Left lobe of liver (tissue), 2 donors: ENCODE measurements around the gene TEC. TPM values are rescaled to one million over a fixed set of nuclear protein-coding genes. Genes with fewer than 3 reads are reported as not detected.

Experiments used
- ATAC-seq: fragments of 200-7000 bp; cut with Tn5 transposase; one replicate; pipeline ENCODE4 v1.9.1; 2020; ENCODE audit warnings: mild to moderate bottlenecking, moderate library complexity
- DNase-seq: peaks from one replicate; pipeline ENCODE4 v3.0.0-alpha.2; 2020; ENCODE audit warnings: low spot score
- total RNA-seq: library from RNA; stranded (reverse); gene quantifications from one replicate; pipeline ENCODE4 v1.2.1, GENCODE V29; 2021
- donor health status: DM: no; HTN: no; CAD: no; lungs with moderate emphysema.
- donor health status: DM: no; HTN: yes; CAD: no.

TEC gene
- total RNA-seq, 1 donor from 2014 or later: 3.2 TPM

DNA sequence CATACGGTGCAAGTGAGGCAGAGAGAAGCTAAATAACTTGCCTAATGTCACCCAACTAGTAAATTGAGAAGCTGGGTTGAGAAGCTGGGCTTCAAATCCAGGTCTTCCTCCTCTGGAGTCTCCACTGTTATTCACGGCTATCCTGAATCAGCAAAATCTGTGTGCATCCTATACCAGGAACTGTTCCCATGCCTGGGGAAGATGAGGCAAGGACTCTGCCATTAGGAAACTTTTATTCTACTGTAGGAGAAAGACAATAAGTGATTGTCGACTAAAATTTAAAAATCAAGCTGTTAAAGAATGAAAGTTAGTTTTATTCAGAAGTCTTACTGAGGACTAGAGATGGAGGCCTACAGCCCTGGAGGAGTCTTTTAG is 872 bp upstream of the TEC start:
- DNase-seq (no peak), ATAC-seq (no peak)

- DNase-seq (peak; percentile 98), ATAC-seq (peak; percentile 94)
These were observed 354 bp upstream of the TEC start for GRCh38 chr4:48269861-48270522.

DNA sequence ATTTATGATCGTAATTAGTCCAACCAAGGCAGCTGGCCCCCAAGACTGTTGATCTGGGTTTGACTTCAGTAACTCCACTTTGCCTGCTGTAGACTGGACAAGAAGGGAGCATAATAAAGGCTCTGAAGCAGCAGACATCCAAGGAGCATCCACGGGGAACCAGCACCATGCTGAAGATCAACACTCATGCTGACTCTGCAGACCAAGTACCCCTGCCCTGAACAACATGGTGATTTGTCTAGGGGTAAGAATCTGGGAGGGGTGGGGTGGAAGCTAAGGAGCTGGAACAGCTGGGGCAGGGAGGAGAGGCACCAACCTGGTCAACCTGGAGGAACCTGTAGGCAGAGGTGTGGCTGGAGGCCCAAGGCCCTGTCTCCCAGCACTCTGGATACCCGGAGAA is 2.1 kb downstream of the TEC start:
- DNase-seq: no peak
- ATAC-seq: no peak

- no peak for DNase-seq
- ATAC-seq: no peak
These were observed 2.9 kb downstream of the TEC start for GRCh38 chr4:48266781-48267180.

GRCh38 chr4:48262926-48263325 is 6.7 kb downstream of the TEC start:
- DNase-seq (no peak), ATAC-seq (no peak)

DNA sequence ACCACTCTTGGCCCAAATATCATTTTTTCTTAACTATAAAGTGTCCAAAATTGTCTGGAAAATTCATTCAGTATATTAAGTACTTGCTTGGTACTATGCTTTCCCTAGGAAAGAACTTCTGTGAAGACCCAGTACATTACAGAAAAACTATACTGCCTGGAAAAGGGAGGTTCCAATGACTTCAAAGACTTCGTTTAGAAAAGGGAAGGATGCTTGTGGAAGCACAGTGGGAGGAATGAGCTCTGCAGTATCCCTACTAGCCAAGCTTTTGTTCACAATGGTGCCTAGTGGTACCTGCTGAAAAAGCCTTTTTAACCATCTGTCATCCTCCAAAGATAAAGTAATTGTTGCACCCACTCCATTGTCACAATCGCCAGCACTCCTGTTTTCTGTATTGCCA is 7.2 kb downstream of the TEC start:
- no peak for DNase-seq
- no peak for ATAC-seq

- DNase-seq (no peak), ATAC-seq (no peak)
These were observed 8.4 kb downstream of the TEC start for GRCh38 chr4:48261281-48261680.

- no peak for DNase-seq
- ATAC-seq: peak; percentile 29
These were observed 9.9 kb downstream of the TEC start for GRCh38 chr4:48259748-48260147.

DNA sequence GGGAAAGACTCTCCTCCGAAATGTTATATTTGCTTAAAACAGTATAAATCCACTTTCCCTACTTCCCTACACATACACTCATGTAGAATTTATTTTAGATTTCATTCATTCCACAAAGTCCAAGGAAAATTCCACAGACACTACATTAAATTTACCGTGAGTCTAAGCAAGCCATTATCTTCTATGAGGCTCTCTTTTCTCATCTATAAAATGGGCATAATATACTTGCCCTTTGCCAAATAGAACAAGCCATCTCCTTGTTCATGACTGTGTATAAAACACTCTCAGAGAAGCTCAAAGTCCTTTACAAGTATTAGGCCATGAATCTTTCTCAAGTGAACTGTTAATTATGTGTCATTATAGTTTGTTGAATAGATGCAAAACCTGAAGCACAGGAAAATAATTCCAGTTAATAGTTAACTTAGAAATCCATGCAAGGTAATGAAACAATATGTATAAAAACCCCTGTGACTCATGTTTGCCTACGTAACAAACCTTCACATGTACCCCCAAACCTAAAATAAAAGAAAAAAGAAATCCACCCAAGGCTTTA is 10.7 kb downstream of the TEC start:
- ATAC-seq (no peak), DNase-seq (no peak)

DNA sequence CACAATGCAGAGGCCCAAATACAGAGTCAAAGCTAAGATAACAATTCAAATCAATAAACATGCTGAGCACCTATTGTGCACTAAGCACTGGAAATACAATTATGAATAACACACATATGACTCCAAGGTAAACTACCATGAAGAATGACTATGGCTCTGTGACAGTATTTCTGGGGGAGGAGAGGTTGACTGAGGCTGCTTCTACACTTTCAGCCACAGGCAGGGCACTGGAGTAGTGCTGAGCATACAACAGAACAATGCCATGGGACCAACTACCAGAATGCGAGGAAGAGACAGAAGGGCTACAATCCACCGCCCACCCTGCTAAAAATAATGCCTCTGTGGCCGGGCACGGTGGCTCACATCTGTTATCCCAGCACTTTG is 13.7 kb downstream of the TEC start:
- no peak for DNase-seq

GRCh38 chr4:48255072-48255958 is 14.3 kb downstream of the TEC start:
- DNase-seq: no peak
- peak; percentile 29 for ATAC-seq

More for the DNA sequence above, 13.7 kb downstream of the TEC start:
- ATAC-seq: no peak

DNA sequence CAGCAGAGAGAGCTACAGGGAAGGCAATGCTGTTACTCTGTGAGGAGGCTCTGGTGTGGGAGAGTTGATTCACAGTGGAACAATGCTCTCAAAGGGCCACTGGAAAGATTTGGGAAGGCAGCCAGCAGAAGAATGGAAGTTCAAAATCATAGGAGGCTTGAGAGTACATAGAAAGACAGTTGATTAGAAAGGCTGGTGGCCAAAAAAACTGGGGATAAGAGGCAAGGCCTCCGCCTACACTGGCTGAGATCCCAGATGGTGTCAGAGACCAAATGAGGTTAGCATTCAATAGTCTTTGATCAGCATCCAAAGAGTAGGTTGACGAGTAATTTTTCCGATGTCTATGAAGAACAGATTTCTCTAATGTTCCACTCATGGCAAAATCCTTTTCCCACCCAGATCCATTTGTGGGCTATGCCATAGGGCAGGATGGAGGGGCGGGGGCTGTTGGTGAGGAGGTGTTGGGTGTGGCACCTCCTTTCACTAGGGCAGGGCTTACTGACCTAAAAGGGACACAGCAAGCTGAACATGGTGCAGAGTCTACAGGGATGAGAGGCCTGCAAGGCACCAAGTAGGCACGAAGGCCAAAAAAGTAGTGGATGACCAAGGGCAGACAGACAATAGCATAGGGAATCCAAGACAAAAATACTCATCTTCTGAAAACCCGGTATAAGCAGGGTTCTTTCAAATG is 15.1 kb downstream of the TEC start:
- peak; percentile 80 for DNase-seq
- ATAC-seq: peak; percentile 95

- DNase-seq (no peak), ATAC-seq (no peak)
These were observed 17.3 kb downstream of the TEC start for GRCh38 chr4:48252313-48252712.

DNA sequence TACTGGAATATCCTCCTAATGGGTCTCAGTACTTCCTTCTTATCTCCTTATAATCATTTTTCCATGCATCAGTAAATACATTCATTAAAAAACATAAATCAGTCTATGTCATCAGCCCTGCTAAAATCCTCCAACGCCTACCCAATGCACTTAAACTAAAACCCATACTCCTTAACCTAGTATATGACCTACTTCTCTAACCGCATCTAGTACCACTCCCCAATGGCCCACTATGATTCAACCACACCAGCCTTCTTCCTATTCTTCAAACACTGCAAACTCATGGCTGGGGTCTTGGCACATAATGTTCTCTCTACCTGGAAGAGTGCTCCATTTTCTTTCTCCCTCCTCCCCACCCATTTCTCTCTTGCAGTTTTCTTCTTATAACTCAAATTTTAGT is 18.7 kb downstream of the TEC start:
- ATAC-seq: no peak

GRCh38 chr4:48250343-48250742 is 19.3 kb downstream of the TEC start:
- ATAC-seq (no peak), DNase-seq (no peak)

More for the DNA sequence above, 18.7 kb downstream of the TEC start:
- DNase-seq: no peak

GRCh38 chr4:48249378-48249777 is 20.3 kb downstream of the TEC start:
- DNase-seq: no peak
- ATAC-seq: no peak

DNA sequence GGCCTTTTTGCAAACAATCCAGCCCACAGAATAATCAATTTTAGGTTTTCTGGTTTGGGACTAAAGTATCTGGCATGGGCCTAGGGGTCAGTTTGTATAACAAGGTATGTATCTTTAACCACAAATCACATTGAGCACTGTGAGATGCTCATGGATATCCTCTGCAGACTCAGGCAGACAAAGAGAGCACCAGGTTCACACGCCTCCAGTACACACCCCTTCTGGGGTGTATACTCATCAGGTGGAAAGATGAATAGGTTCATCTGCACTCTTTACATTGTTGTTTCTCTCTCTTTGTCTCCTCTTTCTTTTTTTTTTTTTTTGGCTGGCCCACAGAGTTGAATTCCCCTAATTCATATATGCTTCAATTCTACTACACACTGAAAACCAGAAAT is 21.1 kb downstream of the TEC start:
- ATAC-seq (peak; percentile 35), DNase-seq (no peak)

- peak; percentile 63 for ATAC-seq
- no peak for DNase-seq
These were observed 21.6 kb downstream of the TEC start for GRCh38 chr4:48247878-48248558.

DNA sequence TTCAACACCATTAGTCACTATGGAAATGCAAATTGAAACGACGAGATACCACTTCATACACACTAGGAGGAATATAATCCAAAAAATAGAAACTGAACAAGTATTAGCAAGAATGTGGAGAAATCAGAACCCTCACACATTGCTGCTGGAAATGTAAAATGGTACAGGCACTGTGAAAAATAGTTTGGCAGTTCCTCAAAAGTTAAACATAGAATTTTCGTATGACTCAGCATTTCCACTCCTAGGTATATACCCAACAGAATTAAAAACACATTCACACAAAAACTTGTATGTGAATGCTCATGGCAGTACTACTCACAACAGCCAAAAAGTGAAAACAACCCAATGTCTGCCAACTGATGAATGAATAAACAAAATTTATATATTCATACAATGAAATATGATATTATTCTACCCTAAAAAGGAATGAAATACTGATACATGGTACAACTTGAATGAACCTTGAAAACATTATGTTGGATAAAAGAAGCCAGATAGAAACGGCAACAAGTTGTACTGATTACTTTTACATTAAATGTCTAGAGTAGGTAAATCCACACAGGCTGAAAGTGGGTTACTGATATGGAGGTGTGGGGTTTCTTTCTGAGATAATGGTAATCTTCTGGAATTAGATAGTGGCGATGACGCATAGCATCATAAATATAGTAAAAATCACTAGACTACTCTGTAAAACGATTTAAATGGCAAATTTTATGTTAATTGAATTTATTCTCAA is 22.3 kb downstream of the TEC start:
- DNase-seq (no peak), ATAC-seq (no peak)

- DNase-seq (no peak), ATAC-seq (no peak)
These were observed 25.0 kb downstream of the TEC start for GRCh38 chr4:48244665-48245064.
